ENCODE data around the gene CLNS1A.
"Not testable (repeated sequence)": the region's sequence is repeated elsewhere in the genome, so short reads cannot be mapped to it uniquely, and the experiment has no call there.

Gene CLNS1A

DNA sequence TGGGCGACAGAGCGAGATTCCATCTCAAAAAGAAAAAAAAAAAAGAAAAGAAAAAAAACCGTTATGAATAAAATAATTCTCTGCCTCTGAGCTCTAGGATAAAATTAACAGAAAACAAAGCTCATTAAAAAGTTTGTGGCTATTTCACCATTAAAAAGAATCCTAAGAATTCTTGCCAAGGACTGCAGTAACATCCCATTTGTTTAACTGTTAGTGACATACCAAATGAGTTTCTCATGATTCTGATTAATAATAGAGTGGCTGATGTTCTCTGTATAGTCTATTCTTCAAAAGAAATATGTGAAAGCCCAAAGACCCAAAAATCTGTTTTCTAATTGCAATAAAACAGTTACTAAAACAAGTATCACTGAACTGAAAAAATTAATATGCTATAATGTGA lies 19.7 kb downstream of the CLNS1A start:
- no peak for DNase-seq (ENCODE audit: low spot score)

DNA sequence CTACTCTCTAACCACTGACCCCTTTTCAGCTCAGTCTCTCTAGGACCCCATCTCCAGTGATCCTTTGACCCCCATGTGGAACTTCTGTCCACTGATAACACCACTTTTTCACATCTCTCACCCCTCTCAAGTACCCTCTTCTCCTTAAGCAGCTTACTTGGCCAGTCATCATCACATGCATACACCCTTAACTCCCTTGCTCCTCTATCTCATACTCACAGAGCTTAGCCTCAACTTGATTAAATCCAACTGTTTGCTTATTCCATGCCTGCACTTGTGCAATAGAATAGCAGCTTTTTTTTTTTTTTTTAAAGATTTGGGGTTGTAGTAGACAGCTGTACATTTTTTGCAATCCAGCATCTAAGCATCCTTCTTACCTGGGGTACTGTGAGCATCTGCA lies 25.7 kb downstream of the CLNS1A start:
- DNase-seq (ENCODE audit: low spot score) = no peak

DNA sequence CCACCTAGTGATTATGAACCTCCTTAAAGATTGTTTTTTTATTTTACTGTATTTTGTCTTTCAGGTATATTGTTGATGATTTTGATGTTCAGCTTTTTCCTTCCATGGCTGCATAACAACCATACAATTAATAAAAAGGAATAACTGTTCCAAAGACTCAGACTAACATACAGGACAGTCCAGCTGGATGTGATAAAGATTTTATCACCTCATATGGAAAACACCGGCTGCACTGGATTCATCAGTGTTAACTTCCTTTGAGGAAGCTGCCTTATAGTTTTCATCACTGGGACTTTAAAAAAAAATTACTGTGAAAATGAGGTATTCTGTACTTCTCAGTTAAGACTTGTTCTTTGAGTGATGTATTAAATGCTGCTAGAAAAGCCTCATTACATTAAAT lies 28.4 kb downstream of the CLNS1A start:
- DNase-seq (ENCODE audit: low spot score) = no peak

DNA sequence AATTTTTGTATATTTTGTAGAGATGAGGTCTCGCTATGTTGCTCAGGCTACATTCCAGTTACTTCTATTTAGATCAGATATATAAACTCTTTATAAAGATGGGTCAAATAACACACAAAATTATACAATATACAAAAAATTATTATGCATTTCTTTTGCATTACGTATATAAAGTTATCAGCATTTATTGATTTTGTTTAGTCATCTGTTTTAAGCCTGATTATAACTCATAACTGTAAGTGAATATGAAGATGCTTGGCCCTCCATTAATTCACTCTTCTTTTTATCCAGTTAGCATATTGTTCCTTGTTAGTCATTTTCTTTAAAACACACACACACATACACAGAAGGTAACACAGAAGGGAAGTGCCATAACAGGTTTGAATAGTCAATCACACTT lies 33.3 kb downstream of the CLNS1A start:
- no peak for DNase-seq (ENCODE audit: low spot score)

DNA sequence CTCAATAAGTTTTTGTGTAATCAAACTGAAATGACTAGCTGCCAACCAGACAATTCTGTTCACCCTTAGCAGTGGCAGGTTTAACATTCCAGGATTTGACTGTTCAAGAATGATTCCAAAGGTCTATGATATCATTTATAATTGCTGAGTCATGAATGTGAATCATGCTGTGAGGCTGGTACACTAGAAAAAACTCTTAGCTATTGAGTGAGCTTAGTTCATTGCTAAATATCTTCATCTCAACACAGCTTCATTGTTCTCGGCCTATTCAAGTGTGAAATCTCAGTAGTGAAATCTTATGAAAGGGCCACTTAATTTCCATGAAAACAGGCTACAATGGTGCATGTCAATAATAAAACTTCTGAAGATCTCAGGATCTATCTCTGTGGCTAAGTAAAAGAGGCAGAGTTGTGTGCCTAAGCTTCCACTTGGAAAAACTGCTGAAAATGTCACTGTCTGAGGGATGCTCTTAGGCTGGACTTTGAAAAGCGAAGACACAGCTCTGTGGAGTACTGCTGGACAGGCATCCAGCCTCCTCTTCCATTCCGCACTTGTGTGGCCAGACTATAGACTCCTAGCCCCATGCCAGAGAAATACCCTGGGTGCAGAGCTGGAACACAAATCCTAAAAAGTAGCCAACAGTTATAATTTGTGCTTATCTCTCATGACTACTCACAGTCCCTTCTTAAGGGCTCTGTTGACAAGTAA lies 35.1 kb downstream of the CLNS1A start:
- DNase-seq (ENCODE audit: low spot score) = no peak

DNA sequence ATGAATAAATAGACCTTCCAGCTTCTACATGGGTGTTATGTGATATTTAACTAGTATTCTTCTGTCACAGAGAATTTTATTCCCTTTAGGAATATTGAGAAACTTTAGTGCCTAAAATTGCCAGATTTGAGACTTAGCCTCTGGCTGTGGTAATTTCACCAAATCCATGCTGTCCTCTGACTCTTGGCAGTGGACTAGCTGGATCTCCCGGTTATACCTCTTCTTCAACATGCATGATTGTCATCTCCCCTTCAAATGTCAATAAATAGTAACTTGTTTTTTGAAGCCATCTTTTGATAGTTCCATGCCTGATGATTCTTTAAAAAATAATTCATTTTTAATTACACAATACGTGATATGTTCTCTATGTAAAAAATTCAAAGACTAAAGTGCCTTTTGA lies 39.4 kb downstream of the CLNS1A start:
- no peak for DNase-seq (ENCODE audit: low spot score)

DNA sequence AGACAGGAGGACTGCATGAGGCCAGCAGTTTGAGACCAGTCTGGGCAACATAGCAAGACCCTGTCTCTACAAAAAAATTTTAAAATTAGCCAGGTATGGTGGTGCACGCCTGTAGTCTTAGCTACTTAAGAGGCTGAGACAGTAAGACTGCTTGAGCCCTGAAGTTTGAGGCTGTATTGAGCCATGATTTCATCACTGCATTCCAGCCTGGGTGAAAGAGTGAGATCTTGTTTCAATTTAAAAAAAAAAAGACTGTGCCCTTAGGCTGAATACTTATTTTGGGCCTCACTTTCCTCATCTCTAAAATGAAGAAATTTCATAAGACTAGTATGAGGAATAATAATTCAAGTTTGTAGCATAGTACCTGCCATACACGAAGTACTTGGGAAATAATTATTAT lies 41.0 kb downstream of the CLNS1A start:
- DNase-seq (ENCODE audit: low spot score) = no peak

DNA sequence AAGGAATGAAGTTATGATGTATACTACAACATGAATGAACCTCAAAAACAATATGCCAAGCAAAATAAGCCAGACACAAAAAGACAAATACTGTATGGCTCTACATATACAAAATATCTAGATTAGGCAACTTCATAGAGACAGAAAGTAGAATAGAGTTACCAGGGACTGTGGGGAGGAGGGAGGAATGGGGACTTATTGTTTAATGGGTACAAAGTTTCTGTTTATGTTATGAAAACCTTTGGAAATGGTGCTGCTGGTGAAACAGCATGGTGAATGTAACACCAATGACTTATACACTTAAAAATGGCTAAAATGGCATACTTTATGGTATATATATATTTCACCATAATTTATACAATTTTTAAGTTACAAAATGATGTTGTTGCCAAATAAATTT lies 43.7 kb downstream of the CLNS1A start:
- no peak for DNase-seq (ENCODE audit: low spot score)

DNA sequence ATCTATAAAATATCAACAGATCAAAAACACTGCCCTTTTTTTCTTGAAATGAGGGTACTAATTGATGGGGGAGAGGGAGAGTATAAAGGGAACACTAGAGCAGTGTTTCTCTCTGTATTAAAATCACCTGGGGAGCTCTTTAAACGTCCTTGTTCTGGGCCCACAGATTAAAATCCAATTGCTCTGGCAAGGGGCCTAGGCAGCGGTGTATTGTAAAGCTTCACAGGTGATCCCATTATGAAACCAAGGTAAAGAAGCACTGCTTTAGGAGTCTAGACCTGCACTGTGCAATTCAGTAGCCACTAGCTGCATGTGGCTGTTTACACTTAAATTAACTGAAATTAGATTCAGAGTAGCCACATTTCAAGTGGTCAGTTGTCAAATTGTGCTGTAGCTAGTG lies 44.9 kb downstream of the CLNS1A start:
- no peak for DNase-seq (ENCODE audit: low spot score)

DNA sequence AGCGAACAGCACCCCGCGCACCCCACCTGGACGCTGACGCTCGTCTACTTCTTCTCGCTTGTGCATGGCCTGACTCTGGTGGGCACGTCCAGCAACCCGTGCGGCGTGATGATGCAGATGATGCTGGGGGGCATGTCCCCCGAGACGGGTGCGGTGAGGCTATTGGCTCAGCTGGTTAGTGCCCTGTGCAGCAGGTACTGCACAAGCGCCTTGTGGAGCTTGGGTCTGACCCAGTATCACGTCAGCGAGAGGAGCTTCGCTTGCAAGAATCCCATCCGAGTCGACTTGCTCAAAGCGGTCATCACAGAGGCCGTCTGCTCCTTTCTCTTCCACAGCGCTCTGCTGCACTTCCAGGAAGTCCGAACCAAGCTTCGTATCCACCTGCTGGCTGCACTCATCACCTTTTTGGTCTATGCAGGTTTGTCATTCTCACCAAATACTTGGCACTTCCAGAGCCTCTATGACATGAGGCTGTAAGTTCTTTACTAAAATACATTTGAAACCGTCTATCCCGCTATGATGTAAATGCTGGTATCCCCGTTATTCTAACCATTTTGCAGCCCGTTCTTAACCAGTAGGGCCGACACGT lies 47.3 kb downstream of the CLNS1A start:
- DNase-seq (ENCODE audit: low spot score) = no peak

DNA sequence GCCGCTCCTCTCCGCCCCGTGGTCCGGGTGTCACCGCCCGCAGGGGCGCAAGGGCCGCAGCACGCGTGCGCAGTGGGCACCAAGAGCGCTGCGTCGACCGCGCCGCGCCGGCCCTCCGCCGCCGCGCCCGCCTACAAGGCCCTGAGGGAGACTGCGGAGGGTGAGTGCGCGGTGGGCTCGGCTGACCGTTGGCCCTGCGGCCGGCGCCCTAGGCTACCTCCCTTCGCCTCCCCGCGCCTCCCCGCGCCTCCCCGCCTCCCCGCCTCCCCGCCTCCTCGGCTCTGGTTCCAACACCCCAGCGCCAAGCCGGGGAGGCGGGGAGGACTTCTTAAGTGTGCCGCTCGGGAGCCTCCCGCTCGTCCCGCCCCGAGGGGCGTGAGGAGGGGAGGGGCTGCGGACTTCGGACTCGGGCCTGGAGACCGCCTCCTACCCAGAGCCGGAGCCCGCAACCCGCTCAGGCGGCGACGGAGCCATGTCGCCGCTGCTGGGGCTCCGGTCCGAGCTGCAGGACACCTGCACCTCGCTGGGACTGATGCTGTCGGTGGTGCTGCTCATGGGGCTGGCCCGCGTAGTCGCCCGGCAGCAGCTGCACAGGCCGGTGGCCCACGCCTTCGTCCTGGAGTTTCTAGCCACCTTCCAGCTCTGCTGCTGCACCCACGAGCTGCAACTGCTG lies 47.9 kb downstream of the CLNS1A start, which contains the start of gene AQP11:
Gene AQP11 (plus strand): TSS at position 433 of the 673 bp plus-strand sequence. CDS start 40 bp downstream, at position 473.
- peak; percentile 39 for DNase-seq (ENCODE audit: low spot score)

DNA sequence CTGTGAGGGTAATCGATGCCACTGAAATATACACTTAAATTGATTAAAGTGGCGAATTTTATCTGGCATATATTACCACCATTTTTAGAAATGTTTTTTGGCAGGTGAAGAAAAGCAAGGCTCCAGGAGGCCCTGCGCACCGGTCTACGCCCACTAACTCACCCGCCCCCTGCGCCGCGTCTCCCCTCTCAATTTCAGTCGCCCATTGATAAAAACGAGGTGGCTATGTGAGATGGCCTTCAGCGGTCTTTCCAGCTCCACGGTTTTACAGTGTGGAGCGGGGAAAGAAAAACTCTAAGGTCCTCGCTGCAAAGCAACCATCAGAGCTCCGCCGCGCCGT lies 48.4 kb downstream of the CLNS1A start:
- no peak for DNase-seq (ENCODE audit: low spot score)

DNA sequence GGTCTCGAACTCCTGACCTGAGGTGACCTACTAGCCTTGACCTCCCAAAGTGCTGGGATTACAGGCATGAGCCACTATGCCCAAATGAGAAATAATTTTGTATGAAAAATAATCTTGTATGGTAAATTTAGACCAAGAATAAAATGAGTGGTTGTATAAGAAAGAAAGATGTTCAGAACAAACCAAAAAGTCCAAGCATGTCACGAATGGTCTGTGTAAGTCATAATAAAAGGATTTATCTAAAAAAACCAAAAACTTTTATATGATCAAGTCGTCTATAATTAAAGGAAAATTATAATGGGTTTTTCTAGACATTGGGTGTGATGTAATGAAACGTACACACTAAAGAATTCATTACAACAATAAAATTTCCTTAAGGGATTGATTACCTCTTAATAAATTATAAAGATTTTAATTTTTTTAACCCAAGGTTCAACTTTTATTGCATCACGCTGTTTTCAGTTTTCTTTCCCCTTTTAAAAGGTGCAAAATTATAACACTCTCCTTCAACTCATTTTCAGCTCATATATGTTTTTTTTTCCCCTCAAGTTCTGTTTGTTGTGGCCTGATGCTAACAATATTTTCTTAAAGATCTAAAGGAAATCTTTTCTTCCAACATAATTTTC lies 56.8 kb downstream of the CLNS1A start:
- DNase-seq (ENCODE audit: low spot score) = no peak

DNA sequence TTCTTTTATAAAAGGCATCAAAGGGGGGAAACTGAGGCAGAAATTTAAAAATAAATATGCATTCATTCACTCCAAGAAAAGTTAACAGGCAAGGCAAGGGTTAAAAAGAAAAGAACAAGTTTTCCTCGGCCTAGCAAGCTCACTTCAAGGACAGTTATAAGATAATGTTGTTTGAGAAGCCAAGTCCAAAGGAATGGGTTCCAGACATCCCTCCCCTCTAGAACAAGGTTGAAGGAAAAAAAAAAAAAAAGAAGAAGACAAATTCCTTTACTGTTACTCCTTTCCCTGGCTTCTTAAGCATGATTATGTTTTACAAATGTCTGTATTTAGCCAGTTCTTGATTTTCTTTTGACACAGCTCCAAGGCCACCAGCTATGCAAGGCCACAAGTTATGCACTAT lies 62.2 kb downstream of the CLNS1A start:
- not testable (repeated sequence) for DNase-seq (ENCODE audit: low spot score)

DNA sequence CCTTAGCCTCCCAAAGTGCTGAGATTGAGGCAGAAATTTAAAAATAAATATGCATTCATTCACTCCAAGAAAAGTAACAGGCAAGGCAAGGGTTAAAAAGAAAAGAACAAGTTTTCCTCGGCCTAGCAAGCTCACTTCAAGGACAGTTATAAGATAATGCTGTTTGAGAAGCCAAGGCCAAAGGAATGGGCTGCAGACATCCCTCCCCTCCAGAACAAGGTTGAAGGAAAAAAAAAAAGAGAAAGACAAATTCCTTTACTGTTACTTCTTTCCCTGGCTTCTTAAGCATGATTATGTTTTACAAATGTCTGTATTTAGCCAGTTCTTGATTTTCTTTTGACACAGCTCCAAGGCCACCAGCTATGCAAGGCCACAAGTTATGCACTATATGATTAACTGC lies 66.7 kb downstream of the CLNS1A start:
- DNase-seq (ENCODE audit: low spot score) = not testable (repeated sequence)

DNA sequence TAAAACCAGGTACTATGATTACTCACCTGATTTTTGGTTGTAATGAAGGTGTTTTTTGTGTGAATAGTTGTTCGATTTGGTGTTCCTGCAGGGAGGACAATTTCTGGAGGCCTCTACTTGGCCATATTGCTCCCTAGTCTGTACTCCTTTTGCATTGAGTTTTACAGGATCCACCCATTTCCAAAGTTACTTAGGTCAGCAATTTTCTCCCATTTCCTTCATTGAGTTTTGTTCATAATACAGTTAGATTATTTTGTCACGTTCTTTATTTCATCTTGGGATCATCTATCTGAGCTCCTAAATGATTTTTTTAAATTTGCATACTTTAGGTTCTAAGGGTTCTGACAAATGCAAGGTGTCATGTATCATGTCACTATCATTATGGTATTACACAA lies 67.9 kb downstream of the CLNS1A start:
- no peak for DNase-seq (ENCODE audit: low spot score)

DNA sequence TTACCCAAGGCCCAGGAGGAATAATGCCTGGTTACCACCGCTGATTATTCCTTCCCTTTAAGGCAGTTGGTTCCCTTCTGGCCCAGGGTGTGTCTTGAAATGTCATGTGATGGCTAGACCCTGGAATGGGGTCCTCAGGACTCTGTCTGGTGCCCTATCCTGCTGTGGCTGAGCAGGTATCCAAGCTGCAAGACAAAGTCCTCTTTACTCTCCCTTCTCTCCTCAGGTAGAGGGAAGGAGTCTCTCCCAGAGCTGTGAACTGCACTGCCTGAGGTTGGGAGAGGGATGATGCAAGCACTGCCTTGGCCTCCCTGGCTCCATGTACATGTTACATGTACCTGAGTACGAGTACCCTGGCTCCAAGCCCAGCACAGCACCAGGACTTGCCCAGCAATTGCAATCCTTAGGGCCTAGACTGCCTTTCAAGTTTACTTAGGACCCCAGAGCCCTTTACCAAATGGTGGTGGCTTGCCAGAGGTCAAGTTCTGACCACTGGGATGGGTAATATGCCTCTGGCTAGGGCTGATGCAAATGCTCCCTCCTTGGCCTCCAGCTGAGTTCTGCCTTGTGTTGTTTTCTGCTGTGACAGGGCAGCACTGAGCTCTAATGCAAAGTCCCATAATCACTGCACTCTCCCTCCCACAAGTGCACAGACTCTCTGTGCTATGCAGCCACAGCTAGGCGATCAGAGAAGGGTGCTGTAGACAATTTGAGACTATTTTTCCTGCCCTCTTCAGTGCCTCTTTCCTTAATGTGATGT lies 68.5 kb downstream of the CLNS1A start:
- DNase-seq (ENCODE audit: low spot score) = no peak

DNA sequence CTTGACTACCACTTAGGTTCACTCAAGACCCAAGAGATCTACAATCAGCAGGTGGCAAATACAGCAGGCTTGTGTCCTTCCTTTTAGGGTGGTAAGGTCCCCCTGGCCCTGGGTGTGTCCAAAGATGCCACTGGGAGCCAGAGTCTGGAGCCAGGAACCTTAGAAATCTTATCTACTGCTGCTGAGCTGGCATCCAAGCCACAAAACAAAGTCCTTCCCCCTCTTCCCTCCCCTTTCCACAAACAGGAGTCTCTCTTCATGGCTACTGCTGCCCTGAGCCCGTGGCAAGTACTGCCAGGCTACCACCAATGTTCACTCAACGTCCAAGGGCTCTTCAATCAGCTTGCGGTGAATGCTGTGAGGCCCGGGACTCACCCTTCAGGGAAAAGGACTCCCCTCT lies 69.3 kb downstream of the CLNS1A start:
- DNase-seq (ENCODE audit: low spot score) = no peak

All from CD4-positive, alpha-beta T cell treated with Interleukin-6 at 100 ng/mL for 8 hours (primary cell).